T-helper 2 cell treated with Interferon-gamma antibody and Interleukin-4, amounts not matched to agents 5 μg/mL and 100 μg/mL, for 36 hours (primary cell): ENCODE measurements around the gene CYP26C1.

Experiments used
- DNase-seq: peaks from one replicate; pipeline ENCODE4 v3.0.0; 2021; ENCODE audit warnings: low spot score
- H3K27ac Mint-ChIP-seq: one replicate; pipeline ENCODE4 v1.8.0; 2021; ENCODE audit warnings: mild to moderate bottlenecking, mixed read lengths
- H3K27me3 Mint-ChIP-seq: one replicate; pipeline ENCODE4 v1.8.0; 2021; ENCODE audit warnings: low read depth, mixed read lengths
- H3K36me3 Mint-ChIP-seq: one replicate; pipeline ENCODE4 v1.8.0; 2021; ENCODE audit warnings: low read depth, mixed read lengths
- H3K4me1 Mint-ChIP-seq: one replicate; pipeline ENCODE4 v1.8.0; 2021; ENCODE audit warnings: low read depth, mixed read lengths
- H3K4me3 Mint-ChIP-seq: one replicate; pipeline ENCODE4 v1.8.0; 2022; ENCODE audit warnings: mild to moderate bottlenecking, moderate library complexity, mixed read lengths
- H3K9me3 Mint-ChIP-seq: one replicate; pipeline ENCODE4 v1.8.0; 2021; ENCODE audit warnings: mixed read lengths

CYP26C1 gene

GRCh38 chr10:93077860-93078337 lies 17.3 kb downstream of the CYP26C1 start:
- Mint-ChIP-seq H3K4me1 (peaks cover 14% of the 10 kb centered on the region), H3K27me3 (peaks cover 64% of the 10 kb centered on the region), H3K9me3 (no peaks in the 10 kb centered on the region), H3K4me3 (no peak overlapping the region), H3K36me3 (peaks cover 3% of the 10 kb centered on the region), H3K27ac (no peak overlapping the region)
- no peak for DNase-seq

GRCh38 chr10:93079663-93080349 lies 19.2 kb downstream of the CYP26C1 start:
- Mint-ChIP-seq H3K9me3 (no peaks in the 10 kb centered on the region), H3K27me3 (peaks cover 56% of the 10 kb centered on the region), H3K36me3 (no peaks in the 10 kb centered on the region), H3K4me1 (peaks cover 10% of the 10 kb centered on the region), H3K27ac (no peak overlapping the region), H3K4me3 (no peak overlapping the region)
- DNase-seq, result peak; percentile 1

GRCh38 chr10:93080350-93081046 lies 19.9 kb downstream of the CYP26C1 start:
- peak; percentile 16 for DNase-seq
- Mint-ChIP-seq H3K4me3 (no peak overlapping the region), H3K27ac (no peak overlapping the region), H3K27me3 (peaks cover 50% of the 10 kb centered on the region), H3K4me1 (peaks cover 7% of the 10 kb centered on the region), H3K9me3 (no peaks in the 10 kb centered on the region), H3K36me3 (no peaks in the 10 kb centered on the region)

GRCh38 chr10:93081318-93081717 lies 20.7 kb downstream of the CYP26C1 start:
- H3K27ac Mint-ChIP-seq, result no peak overlapping the region
- peak; percentile 1 for DNase-seq
- H3K9me3 Mint-ChIP-seq, result no peaks in the 10 kb centered on the region
- H3K4me3 Mint-ChIP-seq, result no peak overlapping the region
- H3K36me3 Mint-ChIP-seq, result no peaks in the 10 kb centered on the region
- peaks cover 2% of the 10 kb centered on the region for H3K4me1 Mint-ChIP-seq
- peaks cover 44% of the 10 kb centered on the region for H3K27me3 Mint-ChIP-seq

GRCh38 chr10:93081834-93082233 lies 21.2 kb downstream of the CYP26C1 start:
- H3K36me3 Mint-ChIP-seq, result no peaks in the 10 kb centered on the region
- no peak overlapping the region for H3K4me3 Mint-ChIP-seq
- H3K4me1 Mint-ChIP-seq, result peaks cover 2% of the 10 kb centered on the region
- peaks cover 39% of the 10 kb centered on the region for H3K27me3 Mint-ChIP-seq
- H3K9me3 Mint-ChIP-seq, result no peaks in the 10 kb centered on the region
- H3K27ac Mint-ChIP-seq, result no peak overlapping the region
- no peak for DNase-seq

GRCh38 chr10:93083743-93084539 lies 23.3 kb downstream of the CYP26C1 start:
- no peaks in the 10 kb centered on the region for H3K9me3 Mint-ChIP-seq
- H3K27ac Mint-ChIP-seq, result no peak overlapping the region
- peaks cover 2% of the 10 kb centered on the region for H3K4me1 Mint-ChIP-seq
- H3K27me3 Mint-ChIP-seq, result peaks cover 30% of the 10 kb centered on the region
- no peak overlapping the region for H3K4me3 Mint-ChIP-seq
- H3K36me3 Mint-ChIP-seq, result no peaks in the 10 kb centered on the region
- DNase-seq, result no peak

GRCh38 chr10:93085272-93085859 lies 24.8 kb downstream of the CYP26C1 start:
- no peak for DNase-seq
- Mint-ChIP-seq H3K36me3 (no peaks in the 10 kb centered on the region), H3K4me1 (no peaks in the 10 kb centered on the region), H3K27ac (no peak overlapping the region), H3K4me3 (no peak overlapping the region), H3K9me3 (no peaks in the 10 kb centered on the region), H3K27me3 (peaks cover 20% of the 10 kb centered on the region)

DNA sequence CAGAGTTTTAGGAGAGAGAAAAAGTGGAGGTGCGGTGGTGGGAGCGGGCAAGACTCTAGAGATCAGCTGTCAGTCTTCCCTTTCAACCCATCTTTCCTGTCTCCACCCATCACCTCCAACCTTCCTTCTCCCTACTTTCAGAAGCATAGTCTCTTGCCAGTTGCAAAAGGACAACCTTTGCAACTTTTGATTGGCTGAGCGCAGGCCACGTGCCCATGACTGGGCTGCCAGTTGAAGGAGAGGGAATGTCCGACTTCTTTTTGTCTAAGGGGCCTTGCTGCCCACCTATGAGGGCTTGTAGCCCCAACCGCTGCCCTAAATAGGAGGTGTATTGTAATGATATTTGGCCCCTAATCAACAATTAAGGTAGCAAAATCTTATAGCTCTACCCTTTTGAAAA lies 25.7 kb downstream of the CYP26C1 start:
- H3K4me3 Mint-ChIP-seq, result no peak overlapping the region
- no peak for DNase-seq
- peaks cover 20% of the 10 kb centered on the region for H3K27me3 Mint-ChIP-seq
- H3K27ac Mint-ChIP-seq, result no peak overlapping the region
- H3K9me3 Mint-ChIP-seq, result no peaks in the 10 kb centered on the region
- H3K36me3 Mint-ChIP-seq, result no peaks in the 10 kb centered on the region
- H3K4me1 Mint-ChIP-seq, result no peaks in the 10 kb centered on the region

DNA sequence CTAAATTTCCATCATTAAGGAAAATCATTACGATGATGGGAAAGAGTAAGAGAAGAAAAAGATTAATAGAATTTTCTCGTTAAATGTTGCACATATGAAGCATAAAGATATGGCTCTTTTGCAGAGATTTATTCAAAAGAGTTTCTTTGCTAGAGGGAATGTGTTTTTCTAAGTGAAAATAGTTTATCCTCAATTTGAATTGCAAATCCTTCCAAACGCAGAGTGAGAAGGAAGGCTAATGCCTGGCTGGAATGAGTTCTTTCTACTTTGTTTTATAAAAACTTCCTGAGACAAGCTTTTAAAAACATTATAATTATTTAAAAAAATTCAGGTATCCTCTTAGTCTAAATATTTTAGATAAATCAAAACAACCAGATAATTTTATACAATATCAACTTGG lies 27.2 kb downstream of the CYP26C1 start:
- Mint-ChIP-seq H3K27me3 (peaks cover 12% of the 10 kb centered on the region), H3K9me3 (no peaks in the 10 kb centered on the region), H3K4me3 (no peak overlapping the region), H3K4me1 (no peaks in the 10 kb centered on the region), H3K27ac (no peak overlapping the region), H3K36me3 (no peaks in the 10 kb centered on the region)
- DNase-seq, result no peak

DNA sequence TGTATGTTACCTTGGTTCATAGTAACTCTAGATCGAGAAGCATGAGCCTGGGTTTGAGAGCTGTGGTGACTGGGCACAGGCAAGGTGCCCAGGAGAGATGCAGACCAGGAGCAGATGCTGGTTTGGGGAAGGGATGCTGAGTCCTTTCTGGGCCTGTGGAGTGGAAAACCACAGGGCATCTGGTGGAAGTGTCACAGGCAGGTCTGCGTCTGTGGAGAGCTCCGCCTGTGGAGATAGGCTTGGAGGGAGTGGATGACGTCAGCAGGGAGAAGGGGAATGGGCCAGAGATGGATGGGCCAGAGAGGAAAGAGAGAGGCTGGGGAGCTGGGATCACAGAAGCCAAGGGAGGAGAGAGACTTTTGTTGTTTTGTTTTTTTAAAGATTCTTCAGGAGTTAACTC lies 27.9 kb downstream of the CYP26C1 start:
- H3K9me3 Mint-ChIP-seq, result no peaks in the 10 kb centered on the region
- H3K27me3 Mint-ChIP-seq, result peaks cover 12% of the 10 kb centered on the region
- no peak overlapping the region for H3K27ac Mint-ChIP-seq
- H3K4me1 Mint-ChIP-seq, result no peaks in the 10 kb centered on the region
- no peak overlapping the region for H3K4me3 Mint-ChIP-seq
- DNase-seq, result no peak
- H3K36me3 Mint-ChIP-seq, result no peaks in the 10 kb centered on the region

DNA sequence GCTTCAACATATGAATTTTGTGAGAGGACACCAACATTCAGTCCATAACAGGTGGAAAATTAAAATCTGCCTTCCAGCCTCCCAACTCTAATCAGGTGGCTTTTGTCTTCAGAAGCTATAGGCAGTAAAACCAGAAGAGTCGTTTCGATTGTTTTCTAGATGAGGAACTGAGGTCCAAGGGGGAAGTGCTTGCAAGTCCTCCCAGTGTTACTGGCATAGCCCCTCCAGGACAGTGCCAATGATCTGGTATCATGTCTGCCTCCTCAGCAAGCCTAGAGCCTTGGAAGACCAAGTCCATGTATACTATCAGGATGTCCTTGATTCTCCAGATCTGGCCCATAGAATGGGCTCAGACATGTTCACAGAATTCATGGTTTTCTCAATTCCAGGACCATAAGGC lies 30.0 kb downstream of the CYP26C1 start:
- DNase-seq, result no peak

DNA sequence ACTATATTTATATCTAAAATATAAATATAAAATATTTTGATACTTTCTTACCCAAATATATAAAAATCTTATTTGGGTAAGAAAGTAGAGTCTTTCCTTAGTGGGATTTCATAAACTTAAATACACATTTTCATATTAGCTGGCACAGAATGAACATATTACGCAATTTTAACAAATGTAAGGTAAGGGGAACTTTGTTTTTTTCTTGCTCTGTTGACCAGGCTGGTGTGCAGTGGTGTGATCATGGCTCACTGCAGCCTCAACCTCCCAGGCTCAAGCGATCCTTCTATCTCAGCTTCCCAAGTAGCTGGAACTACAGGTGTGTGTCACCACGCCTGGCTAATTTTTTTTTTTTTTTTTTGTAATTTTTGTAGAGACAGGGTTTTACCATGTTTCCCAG lies 31.4 kb downstream of the CYP26C1 start:
- Mint-ChIP-seq H3K9me3 (no peaks in the 10 kb centered on the region), H3K27ac (no peak overlapping the region), H3K4me1 (no peaks in the 10 kb centered on the region), H3K4me3 (no peak overlapping the region), H3K36me3 (no peaks in the 10 kb centered on the region), H3K27me3 (peaks cover 7% of the 10 kb centered on the region)
- no peak for DNase-seq

More for the DNA sequence above, 30.0 kb downstream of the CYP26C1 start:
- no peaks in the 10 kb centered on the region for H3K4me1 Mint-ChIP-seq
- no peak overlapping the region for H3K4me3 Mint-ChIP-seq
- peaks cover 7% of the 10 kb centered on the region for H3K27me3 Mint-ChIP-seq
- H3K36me3 Mint-ChIP-seq, result no peaks in the 10 kb centered on the region
- H3K27ac Mint-ChIP-seq, result no peak overlapping the region
- no peaks in the 10 kb centered on the region for H3K9me3 Mint-ChIP-seq

GRCh38 chr10:93095225-93095624 lies 34.6 kb downstream of the CYP26C1 start:
- Mint-ChIP-seq H3K4me3 (no peak overlapping the region), H3K27me3 (peaks cover 4% of the 10 kb centered on the region), H3K36me3 (no peaks in the 10 kb centered on the region), H3K9me3 (no peaks in the 10 kb centered on the region), H3K27ac (no peak overlapping the region), H3K4me1 (no peaks in the 10 kb centered on the region)
- no peak for DNase-seq

- Mint-ChIP-seq H3K36me3 (no peaks in the 10 kb centered on the region), H3K9me3 (no peaks in the 10 kb centered on the region), H3K27ac (no peak overlapping the region), H3K4me1 (no peaks in the 10 kb centered on the region), H3K4me3 (no peak overlapping the region), H3K27me3 (peaks cover 4% of the 10 kb centered on the region)
- no peak for DNase-seq
These were observed 36.3 kb downstream of the CYP26C1 start for GRCh38 chr10:93096901-93097300.
